Medulla oblongata (tissue), 1 donor: Measurements from ENCODE around the gene PRRC2C.
A peak's percentile ranks its signal among the peaks of the same experiment; 100 is the strongest.
"Not testable (repeated sequence)": the region's sequence is repeated elsewhere in the genome, so short reads cannot be mapped to it uniquely, and the experiment has no call there.

Experiments used
- DNase-seq: peaks from one replicate; pipeline ENCODE4 v3.0.0-alpha.2; 2015; ENCODE audit errors: extremely low spot score

The PRRC2C gene

DNA sequence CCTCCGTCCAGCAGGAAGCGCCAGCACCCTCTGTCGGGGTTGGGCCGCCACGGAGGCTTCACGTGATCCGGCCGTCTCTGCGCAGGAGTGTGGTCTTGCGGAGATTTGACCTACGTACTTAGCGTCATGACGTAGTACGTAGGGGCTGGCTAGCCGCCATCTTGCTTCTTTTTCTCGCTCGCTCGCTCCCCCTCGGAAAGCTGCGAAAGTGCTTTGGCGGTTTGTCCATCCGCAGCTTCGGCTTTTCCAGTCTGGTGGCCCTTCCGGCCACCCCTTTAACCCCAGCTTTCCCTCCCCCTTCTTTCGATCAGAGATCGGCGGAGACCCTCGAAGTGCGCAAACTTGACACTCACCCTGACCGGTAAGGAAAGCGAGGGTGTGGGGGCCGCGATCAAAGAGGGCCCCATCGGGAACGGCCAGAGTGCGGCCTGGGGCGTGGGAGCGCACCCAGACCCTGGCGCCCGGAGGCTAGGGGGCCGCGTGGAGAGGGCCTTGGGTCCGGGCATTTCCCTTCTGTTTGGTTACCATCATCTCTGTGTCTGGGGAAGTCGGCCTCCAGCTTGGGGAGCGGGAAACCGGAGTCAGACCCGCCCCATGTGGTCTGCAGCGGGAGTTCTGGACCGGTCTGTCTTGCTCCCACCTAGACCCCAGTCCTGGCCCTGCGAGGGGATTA lies at the start of gene PRRC2C:
PRRC2C (plus strand) TSS at position 156 of the 673 bp plus-strand sequence. CDS start 26,559 bp downstream, outside the sequence.
- peak; percentile 99 for DNase-seq

DNA sequence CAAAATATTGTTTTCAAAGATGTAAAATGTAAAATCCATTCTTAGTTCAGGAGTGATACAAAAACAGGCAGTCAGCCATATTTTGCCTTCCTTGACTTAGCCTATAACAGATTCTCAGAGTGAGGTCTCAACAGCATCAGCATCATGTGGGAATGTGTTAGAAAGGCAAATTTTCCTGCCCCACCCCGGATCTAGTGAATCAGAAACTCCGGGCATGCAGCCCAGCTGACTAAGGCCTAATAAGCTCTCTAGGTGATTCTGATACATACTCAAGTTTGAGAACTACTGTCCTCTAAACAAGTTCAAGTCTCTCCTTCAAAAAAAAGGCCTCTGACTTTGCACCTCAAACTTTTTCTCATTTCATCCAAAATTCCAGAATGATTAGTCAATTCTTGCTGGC lies 46.9 kb upstream of the PRRC2C start:
- DNase-seq, result no peak

DNA sequence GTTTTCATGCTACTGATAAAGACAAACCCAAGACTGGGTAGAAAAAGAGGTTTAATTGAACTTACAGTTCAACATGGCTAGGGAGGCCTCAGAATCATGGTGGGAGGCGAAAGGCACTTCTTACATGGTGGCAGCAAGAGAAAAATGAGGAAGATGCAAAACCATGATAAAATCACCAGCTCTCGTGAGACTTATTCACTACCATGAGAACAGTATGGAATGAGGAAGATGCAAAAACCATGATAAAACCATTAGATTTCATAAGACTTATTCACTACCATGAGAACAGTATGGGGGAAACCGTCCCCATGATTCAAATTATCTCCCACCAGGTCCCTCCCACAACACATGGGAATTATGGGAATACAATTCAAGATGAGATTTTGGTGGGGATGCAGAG lies 45.1 kb upstream of the PRRC2C start:
- not testable (repeated sequence) for DNase-seq

DNA sequence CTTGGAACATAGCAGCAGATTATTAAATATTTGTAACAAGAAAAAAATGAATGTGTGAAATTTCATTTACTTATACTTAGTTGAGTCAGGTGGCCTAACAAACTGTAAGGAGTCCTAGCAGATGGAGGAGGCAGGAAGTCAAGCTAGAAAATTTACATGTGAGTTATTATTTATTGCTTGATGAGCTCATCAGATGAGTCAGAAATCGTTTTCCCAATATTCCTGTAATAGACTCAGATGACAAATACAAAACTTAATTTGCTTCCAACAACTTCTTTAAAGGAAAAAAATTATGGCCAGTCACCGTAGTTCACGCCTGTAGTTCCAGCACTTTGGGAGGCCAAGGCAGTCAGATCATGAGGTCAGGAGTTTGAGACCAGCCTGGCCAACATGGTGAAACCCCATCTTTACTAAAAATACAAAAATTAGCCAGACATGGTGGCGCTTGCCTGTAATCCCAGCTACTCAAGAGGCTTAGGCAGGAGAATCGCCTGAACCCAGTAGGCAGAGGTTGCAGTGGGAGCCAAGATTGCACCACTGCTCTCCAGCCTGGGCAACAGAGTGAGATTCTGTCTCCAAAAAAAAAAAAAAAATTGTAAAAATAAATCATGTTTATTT lies 43.9 kb upstream of the PRRC2C start:
- DNase-seq, result not testable (repeated sequence)

DNA sequence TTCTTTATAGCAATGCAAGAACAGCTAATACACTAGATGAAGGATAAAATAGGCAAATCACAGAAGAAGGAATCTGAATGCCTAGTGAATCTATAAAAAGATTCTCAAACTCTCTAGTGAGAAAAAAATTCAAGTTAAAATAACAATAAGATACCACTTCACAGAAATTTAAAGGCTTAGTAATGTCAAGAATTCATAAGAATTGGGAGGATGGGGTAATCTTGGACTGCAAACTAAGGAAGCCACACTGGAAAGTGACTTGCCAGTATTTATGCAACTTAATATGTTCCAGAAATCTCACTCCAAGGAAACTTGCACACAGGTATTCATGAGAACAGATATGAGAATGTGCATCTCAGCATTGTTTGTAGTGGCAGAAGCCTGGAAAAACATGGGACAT lies 38.9 kb upstream of the PRRC2C start:
- no peak for DNase-seq

DNA sequence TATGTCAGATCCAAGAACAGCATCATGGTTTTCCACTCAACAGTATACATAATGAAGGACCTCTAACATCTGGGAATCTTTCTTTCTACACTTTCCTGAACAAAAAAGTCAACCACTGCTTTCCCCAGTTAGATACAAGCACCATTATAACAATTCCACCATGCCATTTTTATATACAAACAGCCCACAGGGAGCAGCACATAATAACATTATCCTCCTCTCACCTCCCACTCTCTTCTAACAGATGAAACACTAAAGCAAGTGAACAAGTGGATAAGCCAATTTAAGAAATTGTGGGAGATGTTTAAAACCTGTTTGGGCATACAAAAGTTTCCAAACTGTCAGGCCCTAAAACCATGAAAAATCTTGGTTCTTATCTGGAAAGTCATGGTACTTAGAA lies 29.4 kb upstream of the PRRC2C start:
- DNase-seq, result no peak

DNA sequence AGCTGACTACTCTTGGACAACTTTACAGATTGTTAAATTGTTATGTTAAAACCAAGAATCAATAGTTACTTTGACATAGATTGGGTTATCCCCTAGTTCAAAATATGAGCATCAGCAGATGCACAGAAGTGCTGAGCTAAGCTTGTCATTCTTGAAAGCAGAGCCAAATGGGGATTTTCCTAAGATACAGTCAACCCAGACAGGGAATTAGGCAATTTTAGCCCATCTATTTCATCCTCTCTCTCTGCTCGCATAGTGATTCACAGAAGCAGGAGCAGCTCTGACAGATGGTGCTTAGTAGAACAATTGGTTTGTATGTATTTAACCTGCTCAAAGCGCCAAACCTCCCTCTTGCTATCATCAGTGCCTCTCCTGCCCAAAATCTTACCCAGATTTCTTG lies 27.9 kb upstream of the PRRC2C start:
- no peak for DNase-seq

DNA sequence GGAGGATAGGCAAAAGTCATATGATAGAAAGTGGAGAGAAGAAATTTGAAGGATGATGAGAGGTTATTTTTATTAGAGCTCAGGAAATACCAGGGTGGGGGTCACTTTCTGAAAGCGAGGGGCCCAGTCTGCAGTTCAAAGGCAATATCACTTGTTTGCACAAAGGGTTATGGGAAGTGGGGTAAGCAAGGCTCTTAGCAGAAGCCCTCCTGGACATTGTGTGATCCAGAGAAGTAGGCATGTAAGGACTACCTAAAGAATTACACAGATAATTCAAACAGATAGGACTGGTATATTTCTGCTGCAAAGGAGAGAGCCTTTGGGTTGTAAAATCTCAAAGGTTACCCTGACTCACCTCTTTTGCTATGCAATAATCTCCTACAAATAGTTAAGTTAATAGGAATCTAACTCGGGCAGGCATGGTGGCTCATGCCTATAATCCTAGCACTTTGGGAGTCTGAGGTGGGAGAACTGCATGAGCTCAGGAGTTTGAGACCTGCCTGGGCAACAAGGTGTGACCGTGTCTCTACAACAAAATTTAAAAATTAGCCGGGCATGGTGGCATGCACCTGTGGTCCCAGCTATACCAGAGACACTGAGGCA lies 25.2 kb upstream of the PRRC2C start:
- DNase-seq, result no peak

DNA sequence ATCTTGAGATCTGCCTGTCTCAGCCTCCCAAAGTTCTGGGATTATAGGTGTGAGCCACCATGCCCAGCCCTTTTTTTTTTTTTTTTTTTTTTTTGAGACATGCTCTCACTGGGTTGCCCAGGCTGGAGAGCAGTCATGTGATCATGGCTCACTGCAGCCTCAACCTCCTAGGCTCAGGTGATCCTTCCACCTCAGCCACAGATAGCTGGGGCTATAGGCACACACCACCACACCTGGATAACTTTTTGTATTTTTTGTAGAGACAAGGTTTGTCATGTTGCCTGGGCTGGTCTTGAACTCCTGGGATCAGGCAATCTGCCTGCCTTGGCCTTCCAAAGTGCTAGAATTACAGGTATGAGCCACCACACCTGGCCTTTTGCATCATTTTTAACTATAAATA lies 17.7 kb upstream of the PRRC2C start:
- DNase-seq, result no peak

DNA sequence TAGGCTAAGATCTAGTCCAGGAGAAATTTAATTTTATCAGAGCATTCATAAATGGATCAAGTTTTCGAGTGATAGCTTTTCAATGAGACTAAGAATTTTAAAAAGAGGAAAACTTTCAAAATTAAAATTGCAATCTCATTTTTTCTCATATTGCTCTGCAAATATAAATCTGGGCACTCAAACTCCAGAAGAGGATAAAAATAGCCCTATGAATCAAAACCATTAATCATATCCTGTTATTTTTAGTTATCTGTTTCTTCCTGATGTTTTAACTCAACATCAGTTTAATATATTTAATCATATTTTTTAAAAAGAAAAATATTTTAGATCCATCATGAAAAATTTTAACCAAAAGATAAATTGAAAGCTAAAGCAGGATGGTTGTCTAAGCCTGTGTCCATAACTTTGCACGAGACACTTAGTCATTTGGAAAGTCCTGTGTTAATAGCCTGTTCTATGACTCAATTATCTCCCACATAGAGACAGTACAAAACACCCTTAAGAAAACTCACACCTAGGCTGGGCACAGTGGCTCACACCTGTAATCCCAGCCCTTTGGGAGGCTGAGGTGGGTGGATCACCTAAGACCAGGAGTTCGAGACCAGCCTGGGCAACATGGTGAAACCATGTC lies 17.1 kb upstream of the PRRC2C start:
- no peak for DNase-seq

DNA sequence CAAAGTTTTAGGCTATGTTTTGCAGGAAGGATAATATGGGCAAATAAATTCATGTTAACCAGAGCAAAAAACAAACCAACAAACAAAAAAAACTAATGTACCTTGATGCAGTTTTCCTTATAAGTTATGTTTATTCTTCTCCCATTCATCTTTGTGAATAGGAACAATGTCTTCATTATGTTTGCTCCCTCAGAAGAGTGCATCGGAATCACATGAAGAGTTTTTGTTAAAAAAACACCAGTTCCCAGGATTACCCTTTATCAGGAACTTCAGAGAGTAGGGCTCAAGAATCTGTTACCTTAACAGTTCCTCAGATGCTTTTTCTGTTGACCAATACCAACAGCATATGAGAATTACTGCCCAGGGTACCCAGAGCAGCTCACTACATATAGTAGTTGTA lies 14.6 kb upstream of the PRRC2C start:
- no peak for DNase-seq

DNA sequence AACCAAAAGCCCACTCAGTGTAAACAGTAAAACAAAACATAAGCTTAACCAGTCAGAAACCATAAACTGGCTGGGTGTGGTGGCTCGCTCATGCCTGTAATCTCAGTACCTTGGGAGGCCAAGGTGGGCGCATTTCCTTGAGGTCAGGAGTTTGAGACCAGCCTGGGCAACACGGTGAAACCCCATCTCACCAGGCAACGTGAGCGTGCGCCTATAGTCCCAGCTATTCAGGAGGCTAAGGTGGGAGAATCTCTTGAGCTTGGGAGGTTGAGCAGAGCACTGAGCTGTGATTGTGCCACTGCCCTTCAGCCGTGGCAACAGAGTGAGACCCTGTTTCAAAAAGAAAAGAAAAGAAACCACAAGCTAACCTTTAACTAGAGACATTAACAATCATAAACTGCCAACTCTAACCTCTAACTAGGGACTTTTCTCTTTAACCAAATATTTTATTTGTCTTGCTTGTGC lies 13.1 kb upstream of the PRRC2C start:
- no peak for DNase-seq

DNA sequence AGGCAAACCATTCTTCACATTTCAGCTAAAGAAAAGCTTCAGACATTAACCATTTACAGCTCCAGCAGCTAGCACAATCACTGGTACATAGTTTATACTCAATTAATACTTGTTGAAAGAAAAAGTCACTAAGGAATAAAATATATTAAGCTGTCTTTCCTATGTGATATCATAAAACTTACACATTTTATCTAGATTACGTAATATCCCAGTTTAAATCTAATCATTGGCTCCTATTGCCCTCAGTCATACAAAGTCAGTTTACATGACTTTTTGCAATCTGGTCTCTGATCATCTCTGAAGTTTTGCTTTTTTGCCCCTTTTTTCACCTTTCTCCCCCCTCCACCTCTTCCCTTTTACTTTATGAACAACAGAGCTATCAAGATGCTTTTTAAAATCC lies 8.5 kb upstream of the PRRC2C start:
- no peak for DNase-seq

DNA sequence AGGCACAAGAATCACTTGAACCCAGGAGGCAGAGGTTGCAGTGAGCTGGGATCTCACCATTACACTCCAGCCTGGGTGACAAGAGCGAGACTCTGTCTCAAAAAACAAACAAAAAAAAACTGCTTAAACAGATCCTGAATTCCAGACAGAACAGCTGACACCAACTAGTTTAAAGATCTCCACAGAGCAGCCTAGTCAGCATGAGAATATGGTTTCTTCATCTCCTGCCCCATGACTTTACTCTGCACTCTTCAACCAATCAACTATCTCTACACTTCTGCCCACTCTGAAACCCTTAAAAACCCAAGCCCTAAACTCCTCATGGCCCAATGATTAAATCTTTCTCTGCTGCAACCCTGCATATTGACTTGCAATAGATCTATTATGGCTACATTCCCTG lies 7.5 kb upstream of the PRRC2C start:
- no peak for DNase-seq

DNA sequence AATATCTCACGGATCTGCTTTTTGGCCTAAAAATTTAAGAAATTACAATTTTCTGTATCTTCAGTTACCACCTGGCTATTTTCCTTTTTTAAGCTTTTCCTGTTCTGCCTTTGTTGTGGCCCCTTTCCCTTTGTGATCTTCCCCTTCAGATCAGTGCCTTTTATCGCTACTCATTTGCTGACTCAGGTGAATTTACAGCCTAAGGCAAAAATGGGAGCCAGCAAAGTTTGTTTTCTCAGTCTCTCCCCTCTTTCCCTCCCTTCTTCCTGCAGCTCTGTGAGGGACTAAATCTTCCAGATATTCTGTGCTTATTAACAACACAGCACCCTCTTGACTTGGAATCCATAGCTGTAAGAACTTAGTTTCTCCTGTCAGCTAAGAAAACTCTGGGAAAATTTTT lies 5.3 kb upstream of the PRRC2C start:
- no peak for DNase-seq

DNA sequence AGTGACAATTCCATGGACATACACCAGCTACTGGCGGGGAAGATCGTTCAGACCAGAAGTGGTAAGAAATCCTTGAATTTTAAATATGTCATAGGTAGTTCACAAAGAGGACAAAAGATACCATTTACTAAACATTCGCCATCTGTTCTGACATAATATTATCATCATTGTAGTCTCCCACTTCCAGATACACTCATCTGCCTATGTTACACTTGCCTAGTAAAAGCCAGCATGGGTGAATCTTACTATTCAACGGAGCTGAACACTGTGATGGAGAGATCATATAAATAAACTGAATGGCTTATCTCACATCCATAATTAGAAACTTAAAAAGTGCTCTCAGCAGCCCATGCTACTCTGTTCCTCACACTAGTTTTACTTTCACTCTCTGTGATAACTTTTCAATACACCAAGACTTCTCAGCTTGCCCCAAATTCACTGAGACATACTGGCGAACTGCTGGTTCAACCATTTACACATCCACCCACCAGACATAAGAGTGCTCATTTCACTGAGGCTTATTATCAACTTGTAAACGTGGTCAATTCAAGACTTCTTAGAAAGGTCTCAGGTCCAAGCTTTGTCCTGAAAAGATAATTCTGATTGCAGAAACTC lies 463 bp upstream of the PRRC2C start:
- DNase-seq, result no peak

DNA sequence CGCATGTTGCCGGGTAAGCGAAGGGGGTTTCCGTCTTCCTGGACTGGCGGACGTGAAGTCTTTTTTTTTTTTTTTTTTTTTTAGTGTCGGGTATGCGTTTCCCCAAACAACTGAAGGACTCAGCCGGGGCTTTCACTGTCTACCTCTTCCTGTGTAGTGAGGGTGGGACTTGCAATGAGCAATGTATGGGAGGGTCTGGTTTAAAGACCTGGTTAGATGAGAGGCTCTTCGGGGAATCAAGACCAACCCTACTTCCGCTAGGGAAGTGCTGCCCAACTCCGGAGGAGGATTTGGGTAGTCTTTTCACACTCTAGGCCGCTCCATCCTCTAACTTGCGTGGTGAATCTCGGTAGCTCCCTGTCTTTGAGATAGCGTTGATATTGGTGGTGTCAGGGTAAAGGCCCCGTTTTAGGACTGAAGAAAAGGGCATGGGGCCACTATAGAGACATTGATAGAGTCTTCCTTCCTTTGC lies 754 bp downstream of the PRRC2C start:
- peak; percentile 55 for DNase-seq

DNA sequence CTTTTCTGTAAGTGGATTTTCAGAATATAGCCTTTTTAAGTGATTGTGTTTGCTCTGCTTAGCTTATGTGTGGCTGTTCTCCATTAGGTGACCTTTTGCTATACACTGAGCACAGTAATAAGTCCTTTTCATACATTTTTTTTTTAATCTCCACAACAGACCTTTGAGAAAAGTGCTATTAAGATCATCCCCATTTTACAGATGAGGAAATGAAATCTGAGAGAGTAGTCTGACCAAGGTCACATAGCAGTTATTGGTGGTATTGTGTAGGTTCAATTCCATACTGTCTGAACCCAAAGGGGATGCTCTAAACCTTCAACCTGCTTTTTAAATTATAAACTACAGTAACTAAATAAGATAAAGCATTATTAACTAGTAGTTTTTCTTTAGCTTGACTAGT lies 1.7 kb downstream of the PRRC2C start:
- DNase-seq, result no peak

DNA sequence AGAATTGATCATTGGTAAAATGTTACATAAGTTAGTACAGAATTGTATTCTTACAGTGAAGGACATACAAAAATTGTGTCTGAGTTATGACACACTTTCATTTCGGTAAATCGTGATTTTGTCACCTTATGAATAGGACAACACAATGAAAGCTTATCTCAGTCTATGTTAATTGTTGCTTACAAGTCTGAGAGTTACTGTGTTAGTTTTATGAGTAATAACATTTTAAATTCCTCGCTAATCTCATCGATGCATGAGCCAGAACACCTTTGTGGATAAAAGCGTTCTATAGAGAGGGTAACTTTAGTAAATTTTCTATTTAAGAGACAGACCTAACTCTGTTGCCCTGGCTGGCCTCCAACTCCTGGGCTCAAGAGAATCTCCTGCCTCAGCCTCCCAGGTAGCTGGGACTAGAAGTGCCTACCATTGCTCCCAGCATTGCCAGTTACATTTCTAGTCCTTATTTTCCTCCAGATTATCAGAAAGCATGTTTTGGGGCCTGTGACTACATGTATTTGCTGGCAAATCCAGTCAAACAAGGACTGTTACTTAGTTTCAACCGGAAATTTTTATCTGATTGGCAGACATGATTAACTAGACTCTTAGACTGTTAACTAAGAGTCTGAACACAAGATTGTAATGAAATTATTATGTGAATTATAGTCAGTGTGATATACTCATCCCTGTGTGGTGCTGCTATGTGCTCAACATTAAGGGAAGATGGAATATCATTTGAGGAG lies 3.0 kb downstream of the PRRC2C start:
- no peak for DNase-seq

DNA sequence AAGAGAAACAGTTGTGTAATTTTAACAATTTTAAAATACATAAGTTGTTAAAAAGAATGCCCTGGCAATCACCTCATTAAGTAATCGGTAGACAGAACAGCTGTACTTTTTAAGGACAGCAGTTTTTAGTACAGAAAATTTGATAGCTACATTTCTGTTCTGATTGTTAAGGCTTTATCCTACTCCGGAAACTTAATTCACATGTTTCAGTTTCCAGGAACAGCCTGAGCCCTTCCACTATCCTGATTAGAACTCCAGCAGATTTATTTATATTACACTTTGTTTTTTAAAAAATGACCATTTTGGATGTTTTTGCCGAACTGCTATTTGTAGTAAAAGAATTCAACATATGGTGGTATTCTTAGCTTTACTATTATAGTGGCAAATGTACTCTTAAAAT lies 8.7 kb downstream of the PRRC2C start:
- no peak for DNase-seq

DNA sequence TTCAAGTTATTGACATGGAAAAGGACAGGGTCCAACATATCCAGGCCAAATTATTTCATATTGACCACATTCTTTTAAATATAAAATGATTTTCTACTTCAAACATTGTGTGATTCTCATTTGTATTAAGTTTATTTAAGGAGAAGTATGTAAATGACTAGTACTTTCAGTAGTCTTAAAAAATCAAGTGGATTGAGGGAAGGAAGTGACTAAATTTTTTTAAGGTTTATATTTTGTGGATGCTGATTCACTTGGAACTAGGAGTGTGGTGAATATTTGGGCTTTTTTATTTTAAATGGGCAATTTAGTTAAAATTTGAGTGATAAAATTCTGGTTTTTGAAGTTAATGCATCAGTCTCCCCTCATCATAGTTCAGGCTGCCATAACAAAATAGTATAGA lies 10.1 kb downstream of the PRRC2C start:
- no peak for DNase-seq

DNA sequence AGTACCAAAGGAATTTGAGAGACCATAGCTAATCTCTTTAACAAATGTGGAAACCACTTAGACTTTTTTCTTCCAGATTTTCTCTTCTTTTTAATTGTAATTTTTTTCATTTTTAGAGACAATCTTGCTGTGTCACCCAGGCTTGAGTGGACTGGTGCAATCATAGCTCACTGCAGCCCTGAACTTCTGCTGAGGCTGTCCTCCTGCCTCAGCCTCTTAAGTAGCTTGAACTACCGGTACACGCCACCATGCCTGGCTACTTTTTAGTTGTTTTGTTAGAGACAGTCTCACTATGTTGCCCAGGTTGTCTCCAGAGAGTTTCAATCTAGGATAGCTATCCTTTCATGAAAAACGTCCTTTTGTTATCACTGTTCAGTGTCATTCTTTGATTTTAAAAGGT lies 15.0 kb downstream of the PRRC2C start:
- no peak for DNase-seq
